Cardiac fibroblast (primary cell): Measurements from ENCODE around the gene NRCAM.

Experiments used
- DNase-seq, 2 donors: peaks; one replicate each; pipeline versions ENCODE4 v3.0.0 to v3.0.0-alpha.2; 2010; ENCODE audit warnings: low read depth in 2 of 2
- H3K4me3 ChIP-seq, 2 donors: replicated peaks in 1 of 2; 1 replicate in 1 of 2; 2 replicates in 1 of 2; pipeline ENCODE4 v1.5.1; 2011; ENCODE audit warnings: low read depth in 2 of 2, low read length in 2 of 2, mild to moderate bottlenecking in 2 of 2, moderate library complexity in 1 of 2
- CTCF ChIP-seq: IDR thresholded peaks from one replicate; pipeline ENCODE4 v1.5.1; 2011; ENCODE audit warnings: low read depth, mild to moderate bottlenecking, low read length, inconsistent platforms

The NRCAM gene

GRCh38 chr7:108382932-108383331 lies 73.3 kb downstream of the NRCAM start:
- H3K4me3 ChIP-seq = no peak overlapping the region
- no peak for DNase-seq
- TF ChIP-seq CTCF = no peak

- DNase-seq = peak in 1 of 2 donors; percentile 57
- no peak overlapping the region for H3K4me3 ChIP-seq
- no peak for TF ChIP-seq CTCF
These were observed 75.7 kb downstream of the NRCAM start for GRCh38 chr7:108380517-108380916.

- no peak for DNase-seq
- H3K4me3 ChIP-seq = no peak overlapping the region
- TF ChIP-seq CTCF = peak; percentile 8
These were observed 80.0 kb downstream of the NRCAM start for GRCh38 chr7:108376206-108376605.

- no peak for TF ChIP-seq CTCF
These were observed 80.6 kb downstream of the NRCAM start for GRCh38 chr7:108375668-108376067.

GRCh38 chr7:108374899-108375298 lies 81.3 kb downstream of the NRCAM start:
- no peak for DNase-seq
- no peak for TF ChIP-seq CTCF
- no peak overlapping the region for H3K4me3 ChIP-seq

More at GRCh38 chr7:108375668-108376067, 80.6 kb downstream of the NRCAM start:
- no peak for DNase-seq
- no peak overlapping the region for H3K4me3 ChIP-seq

GRCh38 chr7:108372618-108373017 lies 83.6 kb downstream of the NRCAM start:
- no peak for TF ChIP-seq CTCF
- peak; percentile 52 to 60 for DNase-seq
- H3K4me3 ChIP-seq = no peak overlapping the region

GRCh38 chr7:108370616-108371015 lies 85.6 kb downstream of the NRCAM start:
- TF ChIP-seq CTCF = no peak
- DNase-seq = no peak

More at GRCh38 chr7:108370616-108371015, 85.6 kb downstream of the NRCAM start:
- no peak overlapping the region for H3K4me3 ChIP-seq
